Stimulated activated CD8-positive, alpha-beta memory T cell treated with anti-CD3 and anti-CD28 coated beads, Interleukin-12 subunit alpha, Interleukin-12 subunit beta, amount 100 ng/mL, for 1 hour (primary cell): ENCODE data around the gene ST6GALNAC3.

Source experiments
- DNase-seq: peaks from one replicate; pipeline ENCODE4 v3.0.0-alpha.2; 2020; ENCODE audit warnings: low read depth

Gene ST6GALNAC3

DNA sequence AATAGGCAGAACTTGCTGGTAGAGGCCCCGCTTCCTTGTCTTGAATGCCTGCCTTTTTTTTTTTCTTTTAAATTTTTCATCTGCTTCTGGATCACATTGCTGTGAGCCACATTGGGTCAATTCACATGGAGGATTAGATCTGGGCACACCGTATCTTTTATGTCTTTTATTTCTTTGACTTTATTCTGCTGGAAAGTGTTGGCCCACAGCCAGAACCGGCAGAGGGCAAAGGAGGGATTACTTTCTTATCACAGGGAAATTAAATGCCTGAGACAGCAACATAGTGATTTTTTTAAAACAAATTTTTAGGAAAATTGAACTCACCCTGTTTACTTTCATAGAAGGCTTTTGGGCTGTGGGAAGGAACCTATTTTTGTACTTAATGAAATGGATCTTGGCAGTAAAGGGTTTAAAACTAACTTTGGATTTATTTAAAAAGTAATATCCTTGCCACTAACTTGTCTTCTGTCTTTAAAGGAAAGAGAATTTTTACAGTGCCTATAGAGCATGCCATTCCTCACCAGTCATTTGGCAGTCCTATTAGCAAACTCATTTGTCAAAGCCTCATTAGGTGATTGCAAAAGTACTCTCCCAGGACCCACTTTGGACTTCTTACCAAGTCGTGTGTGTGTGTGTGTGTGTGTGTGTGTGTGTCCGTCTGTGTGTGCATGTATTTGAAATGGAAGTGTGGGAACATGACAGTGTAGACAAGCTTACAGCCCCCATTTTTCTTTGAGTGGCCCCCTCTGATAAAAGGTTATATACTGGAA, 68.4 kb downstream of the ST6GALNAC3 start:
- no peak for DNase-seq

DNA sequence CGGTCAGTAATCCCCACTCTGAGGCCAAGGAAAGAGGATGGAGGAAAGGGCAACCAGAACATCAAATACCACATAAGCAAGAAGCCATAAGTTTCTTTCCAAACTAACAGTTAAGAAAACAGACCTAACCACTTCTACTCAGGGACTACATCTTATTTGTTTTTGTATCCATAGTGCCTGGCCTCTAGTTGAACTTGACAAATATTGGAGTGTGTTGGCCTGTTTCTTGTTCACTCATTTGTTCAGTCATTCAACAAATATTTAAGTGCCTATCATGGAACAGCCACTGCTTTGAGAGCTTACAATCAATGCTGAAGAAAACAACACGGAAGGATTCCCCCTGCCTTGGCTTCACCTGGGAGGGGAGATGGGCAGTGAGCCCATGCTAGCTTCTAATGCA, 69.7 kb downstream of the ST6GALNAC3 start:
- no peak for DNase-seq

DNA sequence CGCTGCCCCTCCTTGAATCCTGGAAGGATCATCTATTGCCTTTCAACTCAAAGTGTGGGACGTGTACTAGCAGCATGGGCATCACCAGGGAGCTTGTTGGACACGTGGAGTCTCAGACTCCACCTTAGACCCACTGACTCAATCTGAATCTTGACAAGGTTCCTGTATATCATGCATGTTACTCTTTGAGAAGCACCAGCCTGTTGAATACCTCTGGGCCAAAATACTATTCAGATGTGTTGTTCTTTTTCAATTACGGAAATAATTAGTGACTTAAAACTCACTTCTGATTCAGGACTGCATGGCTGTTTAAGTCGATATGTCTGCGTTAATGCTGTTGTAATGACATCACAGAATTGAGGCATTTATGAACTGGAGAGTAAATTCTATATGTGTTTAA, 70.8 kb downstream of the ST6GALNAC3 start:
- DNase-seq = no peak

DNA sequence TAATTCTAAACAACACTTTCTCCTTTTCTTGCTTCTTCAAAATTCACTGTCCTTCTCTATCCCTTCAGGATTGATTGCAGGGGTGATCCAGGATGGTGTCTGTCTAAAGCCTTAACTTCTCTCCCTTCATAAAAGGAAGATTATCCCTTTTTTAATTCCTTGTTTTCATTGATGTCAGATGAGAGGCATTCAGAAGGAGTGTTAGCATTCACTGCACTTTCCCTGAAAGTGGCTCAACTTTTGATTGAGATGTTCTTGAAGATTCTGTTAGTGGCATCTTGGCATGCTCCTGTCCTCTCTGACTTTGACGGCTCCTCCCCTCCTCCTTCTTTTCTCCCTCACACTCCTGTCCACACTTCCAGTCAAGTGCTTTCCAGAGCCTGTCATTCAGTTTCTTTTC, 71.6 kb downstream of the ST6GALNAC3 start:
- DNase-seq = no peak

DNA sequence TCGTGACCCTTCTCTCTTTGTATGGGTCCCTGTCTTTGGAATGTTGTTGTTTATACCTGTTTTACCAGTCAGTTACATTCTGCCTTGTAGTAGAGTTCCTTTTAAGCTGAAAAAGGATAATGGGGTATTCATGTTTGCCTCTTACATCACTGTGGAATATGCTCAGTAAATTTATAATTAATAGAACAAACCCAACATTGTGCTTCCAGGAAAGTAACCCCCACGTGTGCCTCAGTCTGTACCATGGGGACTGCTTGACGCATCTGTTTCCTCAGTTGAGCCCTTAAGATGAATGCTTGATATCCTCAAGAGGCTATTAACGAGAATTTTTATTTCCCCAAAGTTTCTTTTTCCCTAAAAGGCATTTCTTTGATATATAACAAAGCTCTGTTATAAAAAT, 73.4 kb downstream of the ST6GALNAC3 start:
- DNase-seq = no peak

DNA sequence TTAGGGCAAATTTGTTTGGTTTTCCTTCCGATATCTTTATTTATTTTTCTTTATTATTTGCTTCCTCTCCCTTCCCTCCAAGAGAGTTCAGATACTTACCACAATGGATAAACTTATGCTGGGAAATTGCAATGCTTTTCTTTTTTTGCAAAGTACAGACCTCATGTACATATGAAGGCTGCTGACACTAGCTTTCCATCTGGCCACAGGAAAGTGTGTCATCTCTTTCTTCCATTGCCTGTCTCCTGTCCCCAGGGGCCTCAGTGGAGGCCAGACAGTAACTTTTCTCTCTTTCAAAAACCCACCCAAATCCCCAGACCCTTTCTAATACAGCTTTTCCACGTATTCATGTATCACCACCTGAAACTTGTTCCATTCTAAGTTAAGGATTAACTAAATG, 73.9 kb downstream of the ST6GALNAC3 start:
- no peak for DNase-seq

DNA sequence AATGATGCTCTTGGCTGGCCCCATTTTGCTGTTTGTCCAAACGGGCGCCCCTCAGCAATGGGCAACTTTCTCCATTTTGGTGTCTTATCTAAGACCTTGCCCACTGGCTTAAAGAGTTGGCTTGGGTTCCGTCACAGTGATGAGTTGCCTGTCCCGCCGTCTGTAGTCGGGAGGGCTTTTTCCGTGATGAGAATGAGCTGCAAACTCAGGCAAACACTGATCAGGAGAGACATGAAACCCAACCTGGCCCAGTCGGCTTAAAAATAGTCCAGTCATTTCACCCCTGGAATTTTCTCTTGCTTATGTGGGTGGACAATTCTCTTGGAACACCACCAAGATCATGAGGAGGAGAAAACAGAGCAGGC, 79.3 kb downstream of the ST6GALNAC3 start:
- DNase-seq = no peak

DNA sequence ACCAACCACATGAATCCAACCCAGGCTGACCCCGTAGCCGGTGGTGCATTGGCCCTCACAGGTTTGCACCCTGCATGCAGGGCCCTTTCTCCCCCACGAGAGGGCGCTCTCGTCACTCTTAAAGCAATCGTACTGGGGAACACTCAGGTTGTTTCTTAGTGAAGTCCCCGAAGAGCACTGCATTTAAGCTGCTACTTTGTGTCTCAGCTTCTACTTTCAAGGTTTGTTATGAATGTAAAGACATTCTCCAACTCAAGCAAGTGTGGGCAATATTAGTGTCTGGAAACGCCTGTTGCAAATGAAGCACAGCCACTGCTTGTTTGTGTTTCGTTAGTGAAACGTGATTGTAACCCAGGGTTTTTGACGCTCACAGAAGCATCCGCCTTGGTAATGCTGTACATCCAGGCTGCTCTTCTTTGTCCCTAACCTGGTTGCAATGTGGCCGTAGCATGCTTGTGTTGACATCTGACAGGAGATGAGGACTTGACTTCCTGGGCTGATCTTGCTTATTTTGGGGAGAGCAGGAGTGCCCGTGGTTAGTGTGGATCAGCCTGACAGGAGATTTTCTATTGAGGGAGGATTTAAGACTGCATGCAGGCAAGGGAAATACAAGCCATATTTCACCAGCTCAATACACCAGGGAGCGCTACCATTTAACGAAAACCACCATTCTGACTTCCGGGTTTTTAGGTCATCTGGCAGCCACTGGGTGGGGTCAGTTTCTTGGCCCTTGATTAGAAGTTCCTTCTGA, 79.8 kb downstream of the ST6GALNAC3 start:
- DNase-seq = peak; percentile 74

DNA sequence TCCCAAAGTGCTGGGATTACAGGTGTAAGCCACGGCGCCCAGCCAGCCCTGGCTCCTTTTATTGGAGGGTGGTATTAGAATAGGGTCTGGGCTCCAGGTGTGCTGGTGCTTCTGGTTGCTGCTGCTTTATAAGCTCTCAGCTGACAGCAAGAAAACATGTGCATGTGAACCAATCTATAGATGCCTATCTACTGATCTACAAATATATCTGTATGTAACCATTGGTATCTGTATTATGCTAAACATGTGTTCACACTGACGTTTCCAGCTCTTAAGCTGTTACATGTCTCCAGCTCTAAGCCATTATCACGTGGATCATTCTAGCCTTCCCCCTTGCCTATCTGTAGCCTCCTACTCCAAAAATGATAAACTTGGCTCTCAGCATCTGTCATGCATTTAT, 82.4 kb downstream of the ST6GALNAC3 start:
- DNase-seq = no peak

DNA sequence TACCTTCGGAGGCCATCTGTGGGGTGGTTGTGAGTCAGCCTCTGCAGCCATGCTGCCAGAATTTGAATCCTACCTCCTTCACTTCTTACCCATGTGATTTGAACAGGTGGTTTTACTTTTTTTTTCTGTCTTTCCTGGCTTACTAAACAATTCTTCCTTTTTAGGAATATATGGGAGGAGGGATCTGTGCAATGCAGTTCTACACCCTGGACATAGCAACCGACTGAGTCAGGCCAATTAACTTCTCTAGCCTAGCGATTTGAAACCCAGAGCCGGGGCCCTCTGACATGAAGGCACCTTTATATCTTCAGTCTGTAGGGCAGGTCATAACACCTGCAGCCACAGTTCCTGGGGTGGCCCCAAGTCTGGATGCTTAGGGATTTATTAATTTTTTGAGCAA, 83.6 kb downstream of the ST6GALNAC3 start:
- no peak for DNase-seq

DNA sequence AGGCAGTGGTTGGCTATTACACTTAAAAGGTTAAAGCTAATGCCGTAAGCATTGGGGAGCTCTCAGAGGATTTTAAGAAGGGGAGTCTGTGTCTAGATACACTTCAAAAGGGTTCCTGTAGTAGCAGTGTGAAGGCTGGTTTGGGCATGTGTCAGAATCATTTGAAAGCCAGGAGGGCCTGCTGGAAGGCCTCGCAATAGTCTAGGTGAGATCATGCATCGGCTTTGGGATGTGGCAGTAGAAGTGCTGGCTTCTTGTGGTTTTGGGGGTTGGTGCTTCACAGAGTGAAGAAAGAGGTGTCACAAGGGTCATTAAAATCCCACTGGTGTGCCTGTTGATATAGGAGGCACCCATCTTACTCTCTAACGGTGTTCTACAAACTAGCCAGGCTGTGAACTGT, 85.7 kb downstream of the ST6GALNAC3 start:
- DNase-seq = no peak

DNA sequence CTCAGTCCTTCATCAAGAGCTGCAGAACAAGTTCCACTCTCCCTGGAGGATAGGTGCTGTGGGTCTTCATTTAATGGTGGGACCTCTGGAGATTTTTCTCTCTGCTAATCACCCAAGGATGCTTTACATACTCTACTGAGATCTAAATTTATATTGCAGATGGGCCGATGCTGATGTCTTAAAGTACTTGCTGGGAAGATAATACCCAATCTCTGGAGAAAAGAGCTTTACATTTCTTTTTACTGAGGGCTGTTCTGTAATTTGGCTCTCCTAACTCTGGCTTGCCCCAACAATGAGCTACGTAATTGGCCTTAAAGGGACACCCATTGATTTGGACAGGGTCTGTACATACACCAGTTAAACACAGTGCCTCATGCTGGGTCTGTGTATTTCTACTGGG, 86.9 kb downstream of the ST6GALNAC3 start:
- no peak for DNase-seq

DNA sequence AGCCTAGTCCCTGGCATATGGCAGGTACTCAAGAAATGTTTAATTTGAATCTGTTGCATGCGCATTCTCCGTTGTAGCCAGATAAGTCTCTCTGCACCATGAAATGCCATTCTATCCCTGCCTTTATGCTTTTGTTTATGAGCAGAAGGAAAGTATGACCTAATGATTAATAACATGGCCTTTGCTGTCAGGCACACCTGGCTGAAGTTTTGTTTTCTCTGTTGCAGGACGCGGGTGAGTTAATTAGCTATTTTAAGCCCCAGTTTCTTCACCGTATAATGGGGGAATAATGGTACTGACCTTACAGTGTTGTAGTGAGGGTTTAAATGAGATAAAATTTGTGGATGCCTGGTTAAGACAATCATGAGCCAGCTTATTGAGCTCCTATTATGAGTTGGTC, 87.7 kb downstream of the ST6GALNAC3 start:
- DNase-seq = no peak

DNA sequence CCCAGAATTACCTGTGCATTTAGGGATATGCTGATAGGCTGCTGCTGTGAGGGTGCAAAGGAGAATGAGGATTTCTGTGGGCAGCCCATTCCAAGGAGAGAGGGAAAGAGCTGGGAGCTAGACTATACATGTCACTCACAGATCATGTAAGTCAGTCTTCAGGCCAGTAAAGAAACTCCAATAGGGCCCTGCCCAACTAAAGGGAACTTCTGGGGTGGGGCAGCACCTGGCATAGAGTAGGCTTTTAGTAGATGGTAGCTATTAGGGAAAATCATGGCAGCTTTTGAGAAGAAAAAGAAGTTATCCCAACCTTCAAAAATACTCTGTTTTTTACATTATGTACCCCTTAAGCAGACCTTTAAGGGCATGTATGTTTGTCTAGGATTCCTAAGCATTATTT, 89.6 kb downstream of the ST6GALNAC3 start:
- no peak for DNase-seq

DNA sequence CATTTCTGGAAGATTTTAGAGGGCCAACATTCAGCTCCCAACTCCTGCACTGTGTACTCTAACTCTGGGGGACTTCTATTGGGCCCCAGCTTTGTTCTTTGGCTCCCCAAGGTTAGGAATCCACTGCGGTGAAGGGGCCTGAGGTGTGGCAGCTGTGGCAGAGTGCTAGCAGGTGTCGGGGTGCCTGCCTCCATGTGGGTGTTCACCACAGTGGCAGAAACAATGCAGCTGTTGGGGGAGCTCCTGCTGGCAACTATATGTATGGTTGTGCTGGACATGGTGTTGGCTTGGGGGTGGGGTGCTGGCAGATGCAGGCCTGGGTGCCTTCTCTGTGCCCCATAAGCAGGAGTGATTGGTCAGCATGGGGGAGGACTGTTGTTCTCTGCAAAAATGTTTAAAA, 95.5 kb downstream of the ST6GALNAC3 start:
- no peak for DNase-seq

DNA sequence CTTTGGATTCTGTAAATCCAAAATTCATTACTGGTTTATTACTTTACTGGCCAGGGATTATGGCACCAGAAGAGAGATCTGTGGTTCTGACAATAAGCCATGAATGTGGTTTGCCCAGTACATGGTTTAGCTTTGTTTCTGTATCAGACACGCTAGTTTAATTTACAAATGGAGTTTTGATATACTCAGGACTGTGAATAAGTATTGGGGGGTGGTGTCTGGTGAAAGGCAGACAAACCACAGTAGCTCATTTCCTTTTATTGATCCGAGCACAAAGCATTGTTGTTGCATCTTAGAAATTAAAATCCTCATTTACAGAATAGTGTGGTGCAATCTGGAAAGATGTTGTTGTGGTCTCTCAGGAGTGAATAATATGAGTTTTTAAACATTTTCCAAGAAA, 96.0 kb downstream of the ST6GALNAC3 start:
- no peak for DNase-seq

DNA sequence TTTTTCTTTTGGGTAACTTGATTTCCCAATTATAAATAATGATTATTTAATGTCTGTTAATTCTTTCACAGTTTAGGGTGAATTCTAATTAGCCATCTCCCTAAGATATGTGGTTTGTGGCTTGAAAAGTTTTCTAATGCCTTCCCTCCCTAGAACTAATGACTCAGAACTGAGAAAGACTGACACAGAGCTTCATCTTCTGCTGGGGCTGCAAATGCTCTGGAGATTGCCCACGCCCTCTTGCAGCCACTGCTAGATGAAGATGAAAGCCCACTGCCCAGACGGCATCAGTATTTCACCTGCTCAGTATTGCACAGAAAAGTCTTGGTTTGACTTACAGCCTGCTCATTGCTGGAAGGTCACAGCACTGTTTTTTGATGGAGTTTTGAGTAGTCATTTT, 101.5 kb downstream of the ST6GALNAC3 start:
- DNase-seq = no peak

DNA sequence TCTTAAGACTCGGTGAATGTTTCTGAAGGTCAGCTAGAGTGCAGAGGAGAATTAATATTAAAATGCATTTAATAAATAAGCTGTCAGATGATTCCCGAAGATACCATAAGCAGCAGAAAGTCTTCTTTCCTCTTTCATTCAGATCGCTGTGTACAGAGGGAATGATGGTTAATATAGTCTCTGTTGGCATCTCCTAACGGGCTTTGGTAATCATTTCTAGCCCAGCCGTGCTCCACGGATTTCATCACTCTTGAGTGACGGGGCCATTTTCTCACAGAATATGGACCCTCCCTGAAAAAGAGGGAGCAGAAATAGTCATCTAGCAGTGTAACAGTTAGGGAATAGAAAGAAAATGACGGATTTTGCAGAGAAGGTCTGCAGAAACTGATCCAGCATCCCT, 103.1 kb downstream of the ST6GALNAC3 start:
- no peak for DNase-seq

DNA sequence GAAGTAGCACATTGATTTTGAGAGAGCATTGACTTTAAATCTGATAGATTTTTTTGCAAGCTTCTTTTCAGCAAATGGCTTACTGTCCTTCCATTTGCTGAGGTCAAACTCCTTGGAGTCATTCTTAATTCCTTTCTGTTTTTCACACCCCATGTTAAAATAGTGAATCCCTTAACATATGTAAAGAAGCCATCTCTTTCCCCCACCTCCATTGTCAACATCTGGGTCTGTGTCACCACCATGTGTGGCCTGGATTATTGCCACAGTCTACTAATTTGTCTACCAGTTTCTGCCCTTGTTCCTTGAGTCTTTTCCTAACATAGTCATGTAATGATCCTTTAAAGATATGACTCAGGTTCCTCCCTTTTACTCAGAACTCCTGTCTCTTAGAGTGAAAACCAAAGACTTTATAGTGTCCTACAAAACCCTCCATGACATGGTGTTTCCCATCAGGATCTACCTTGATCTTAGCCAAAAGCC, 104.7 kb downstream of the ST6GALNAC3 start:
- no peak for DNase-seq

DNA sequence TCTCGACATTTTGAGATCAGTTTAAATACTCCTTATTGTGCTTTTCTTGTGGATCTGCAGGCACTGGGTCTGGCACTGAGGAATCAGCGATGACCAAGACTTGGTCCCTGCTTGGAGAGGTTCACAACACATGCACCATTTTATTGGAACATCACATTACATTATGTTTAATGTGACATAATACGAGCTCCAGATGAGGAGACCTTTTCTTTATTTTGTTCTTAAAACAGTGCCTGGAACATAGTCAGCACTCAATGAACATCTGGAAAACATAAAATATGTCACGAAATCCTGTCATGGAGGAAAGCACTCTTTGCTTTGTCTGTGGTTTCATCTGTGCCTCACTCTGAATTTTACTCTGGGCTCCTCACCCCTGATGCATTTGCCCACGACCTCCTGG, 110.7 kb downstream of the ST6GALNAC3 start:
- no peak for DNase-seq

DNA sequence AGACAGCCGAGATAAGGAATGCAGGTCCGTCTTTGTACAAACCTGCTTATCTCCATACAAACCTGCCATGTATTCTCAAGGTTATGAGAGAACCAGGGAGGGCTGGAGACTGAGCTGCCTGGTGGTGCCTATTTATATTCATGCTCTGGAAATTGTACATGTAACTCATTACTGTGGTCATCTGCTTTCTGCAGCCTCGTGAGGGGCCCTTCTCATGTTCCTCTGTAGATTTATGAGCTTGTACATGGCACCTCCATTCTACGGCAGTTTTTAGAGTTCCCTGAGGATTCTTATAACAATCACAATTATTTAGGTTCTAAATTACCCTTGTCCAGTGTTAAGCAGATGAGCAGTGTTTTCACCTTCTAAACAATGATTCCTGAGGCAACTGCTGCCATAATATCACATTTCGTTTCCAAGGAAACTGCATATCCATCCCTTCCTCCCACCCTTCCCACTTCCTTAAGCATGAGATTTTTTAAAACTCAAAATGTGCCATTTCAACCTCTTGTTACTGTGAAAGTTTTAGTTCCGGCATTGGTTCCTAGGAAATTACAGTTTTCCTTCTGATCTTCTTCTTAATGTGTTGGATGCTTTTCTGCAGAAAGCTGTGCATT, 112.1 kb downstream of the ST6GALNAC3 start:
- no peak for DNase-seq

DNA sequence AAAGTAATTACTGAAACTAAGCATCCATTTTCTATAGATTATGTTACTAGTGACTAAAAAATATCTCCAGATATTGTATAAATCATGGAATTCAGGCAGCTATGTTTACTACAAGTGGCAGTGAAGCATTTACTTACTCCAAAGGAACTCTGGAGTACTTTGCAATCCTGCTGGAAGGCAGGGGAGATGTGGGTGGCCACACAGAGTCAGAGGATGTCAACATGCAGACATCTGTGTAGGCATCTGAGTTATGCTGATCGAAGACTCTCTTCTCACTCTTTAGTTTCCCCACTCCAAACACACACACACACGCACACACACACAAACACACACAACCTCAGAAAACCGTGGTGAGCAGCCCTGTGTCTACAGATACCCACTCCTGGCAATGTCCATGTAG, 112.9 kb downstream of the ST6GALNAC3 start:
- DNase-seq = no peak

DNA sequence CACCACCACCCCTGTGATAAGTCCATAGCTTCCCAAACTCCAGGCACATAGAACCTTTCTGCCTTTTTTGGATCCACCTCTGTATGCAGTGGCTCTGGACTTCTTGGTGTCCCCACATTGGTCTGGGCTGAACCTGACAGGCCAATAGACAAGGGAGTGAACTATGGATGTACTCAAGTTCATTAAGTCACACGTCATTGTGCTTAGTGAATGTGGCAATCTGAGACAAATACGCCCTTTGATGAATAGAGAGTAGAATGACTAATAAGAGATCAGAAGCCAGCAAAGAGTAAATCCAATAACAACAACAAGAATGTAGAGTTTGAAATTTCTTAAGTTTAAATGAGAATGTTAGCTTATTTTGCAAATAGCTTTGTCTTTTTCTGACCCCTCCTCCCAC, 114.8 kb downstream of the ST6GALNAC3 start:
- DNase-seq = no peak
